Fibroblast of skin of right biceps (primary cell): ENCODE results near the gene SEPTIN5.
"Not testable (repeated sequence)": the region's sequence is repeated elsewhere in the genome, so short reads cannot be mapped to it uniquely, and the experiment has no call there.

Source experiments
- DNase-seq: peaks from one replicate; pipeline ENCODE4 v3.0.0-alpha.2; 2013

Gene SEPTIN5

GRCh38 chr22:19714312-19715187, at the start of gene SEPTIN5:
Gene SEPTIN5, plus strand, starts transcription at chr22:19714503. Its CDS starts 86 bp downstream, at chr22:19714589.
- DNase-seq: no peak

GRCh38 chr22:19664951-19665783, 49.1 kb upstream of the SEPTIN5 start:
- no peak for DNase-seq

GRCh38 chr22:19665784-19666672, 48.3 kb upstream of the SEPTIN5 start:
- DNase-seq: no peak

GRCh38 chr22:19666673-19667593, 47.4 kb upstream of the SEPTIN5 start:
- peak; percentile 78 for DNase-seq

- DNase-seq: no peak
Measured at GRCh38 chr22:19667872-19668740, 46.2 kb upstream of the SEPTIN5 start.

GRCh38 chr22:19668748-19669147, 45.6 kb upstream of the SEPTIN5 start:
- no peak for DNase-seq

GRCh38 chr22:19669570-19669969, 44.7 kb upstream of the SEPTIN5 start:
- no peak for DNase-seq

- no peak for DNase-seq
Measured at GRCh38 chr22:19671316-19671715, 43.0 kb upstream of the SEPTIN5 start.

GRCh38 chr22:19672054-19672776, 42.1 kb upstream of the SEPTIN5 start:
- no peak for DNase-seq

GRCh38 chr22:19673660-19674059, 40.6 kb upstream of the SEPTIN5 start:
- no peak for DNase-seq

GRCh38 chr22:19674129-19674928, 40.0 kb upstream of the SEPTIN5 start:
- no peak for DNase-seq

- no peak for DNase-seq
Measured at GRCh38 chr22:19674929-19675253, 39.4 kb upstream of the SEPTIN5 start.

GRCh38 chr22:19675428-19675827, 38.9 kb upstream of the SEPTIN5 start:
- no peak for DNase-seq

GRCh38 chr22:19676437-19676836, 37.9 kb upstream of the SEPTIN5 start:
- not testable (repeated sequence) for DNase-seq

- DNase-seq: no peak
Measured at GRCh38 chr22:19678949-19679521, 35.3 kb upstream of the SEPTIN5 start.

- DNase-seq: no peak
Measured at GRCh38 chr22:19679522-19680101, 34.7 kb upstream of the SEPTIN5 start.

GRCh38 chr22:19680287-19680881, 33.9 kb upstream of the SEPTIN5 start:
- no peak for DNase-seq
